Esophagus squamous epithelium (tissue), 5 donors: ENCODE results near the gene PSMG4. TPM values are rescaled to one million over a fixed set of nuclear protein-coding genes. Genes with fewer than 3 reads are reported as not detected.

ENCODE experiments used
- DNase-seq: peaks from one replicate; lab custom pipeline; 2025; lab: John Stamatoyannopoulos, UW
- H3K27ac ChIP-seq, 4 donors: fragments of 200-600 bp; sonication (generic); one replicate each; pipeline ENCODE4 v1.5.1; 2016 to 2019; ENCODE audit warnings: mild to moderate bottlenecking in 1 of 4
- H3K27me3 ChIP-seq, 4 donors: fragments of 200-600 bp; sonication (generic); 1 replicate in 3 of 4; 2 replicates in 1 of 4; pipeline versions ENCODE4 v1.5.1 to v1.6.0; 2017 to 2021; ENCODE audit warnings: antibody characterized with exemption in 1 of 4
- H3K36me3 ChIP-seq, 3 donors: fragments of 200-600 bp; sonication (generic); one replicate each; pipeline ENCODE4 v1.5.1; 2016 to 2019
- H3K4me1 ChIP-seq, 3 donors: fragments of 200-600 bp; sonication (generic); one replicate each; pipeline ENCODE4 v1.5.1; 2017 to 2019
- H3K4me3 ChIP-seq, 4 donors: fragments of 200-600 bp; sonication (generic); 1 replicate in 3 of 4; 2 replicates in 1 of 4; pipeline ENCODE4 v1.5.1; 2016 to 2019; ENCODE audit warnings: mild to moderate bottlenecking in 2 of 4, moderate library complexity in 1 of 4
- H3K9me3 ChIP-seq, 3 donors: fragments of 200-600 bp; sonication (generic); one replicate each; pipeline ENCODE4 v1.5.1; 2016 to 2019
- CTCF ChIP-seq, 6 experiments: fragments of 450-650 bp in 4 of 6; fragments of 200-600 bp in 2 of 6; sonication (generic) in 2 of 6; IDR thresholded peaks; one replicate each; pipeline ENCODE4 v1.5.1; 2016 to 2019; ENCODE audit warnings: antibody characterized with exemption in 6 of 6, mild to moderate bottlenecking in 4 of 6, moderate library complexity in 4 of 6
- POLR2A ChIP-seq, 4 donors: fragments of 450-650 bp; IDR thresholded peaks; one replicate each; pipeline ENCODE4 v1.6.1; 2017; ENCODE audit warnings: antibody characterized with exemption in 4 of 4, mild to moderate bottlenecking in 4 of 4, moderate library complexity in 3 of 4
- WGBS, 2 donors: methylation state at CpG; one replicate each; pipeline ENCODE4 v1.1.5; 2018; 5-methylcytosine and 5-hydroxymethylcytosine counted together
- intact Hi-C: fragments of 100-400 bp; cut with DNase I; formaldehyde crosslinking; loops from one replicate; pipeline ENCODE4 v1.15.0; 2022
- total RNA-seq, 4 donors: library from RNA; depleted of rRNA; stranded (reverse); fragments of >200 nt; gene quantifications; one replicate each; pipeline ENCODE4 v1.1.0, GENCODE V29; 2016
- donor health status: DM: yes; HTN: yes; CAD: no.

PSMG4 gene
- total RNA-seq, 4 donors from 2014 or later = 9.4 to 36.0 (median 14.9) TPM

- H3K36me3 ChIP-seq = peaks cover 8 to 47% (median 10%) of the 10 kb centered on the region in 3 donors
- intact Hi-C loops = no loop called here
- no peak overlapping the region for H3K4me3 ChIP-seq
- no peaks in the 10 kb centered on the region for H3K27me3 ChIP-seq
- DNase-seq = no peak
- H3K27ac ChIP-seq = peak overlapping the region in 2 of 4 donors; percentile 32 to 52
- TF ChIP-seq CTCF (IDR thresholded peaks at IDR 0.05) = no peak
- TF ChIP-seq POLR2A (IDR thresholded peaks at IDR 0.05) = no peak
- 58 to 87% methylated on average over 1 to 3 of the region's 3 CpGs for WGBS, 2 donors
- peaks cover 23 to 79% (median 40%) of the 10 kb centered on the region in 3 donors for H3K4me1 ChIP-seq
- H3K9me3 ChIP-seq = no peaks in the 10 kb centered on the region
Measured at GRCh38 chr6:3264356-3264755, 5.6 kb downstream of the PSMG4 start.

GRCh38 chr6:3265671-3266070 lies 6.9 kb downstream of the PSMG4 start:
- Histone ChIP-seq H3K27ac (peak overlapping the region in 1 of 4 donors; percentile 48), H3K4me1 (peaks cover 15 to 70% (median 31%) of the 10 kb centered on the region in 3 donors), H3K36me3 (peaks cover 8 to 60% (median 10%) of the 10 kb centered on the region in 3 donors), H3K27me3 (no peaks in the 10 kb centered on the region), H3K4me3 (no peak overlapping the region), H3K9me3 (no peaks in the 10 kb centered on the region)
- TF ChIP-seq CTCF (IDR thresholded peaks at IDR 0.05) (no peak), POLR2A (IDR thresholded peaks at IDR 0.05) (no peak)
- intact Hi-C loops = no loop called here
- 43 to 46% methylated on average over 8 to 9 of the region's 9 CpGs for whole genome bisulfite sequencing, 2 donors
- DNase-seq = no peak

GRCh38 chr6:3266170-3266569 lies 7.4 kb downstream of the PSMG4 start:
- Histone ChIP-seq H3K36me3 (peaks cover 8 to 65% (median 12%) of the 10 kb centered on the region in 3 donors), H3K27me3 (no peaks in the 10 kb centered on the region), H3K9me3 (no peaks in the 10 kb centered on the region), H3K4me1 (peaks cover 10 to 65% (median 28%) of the 10 kb centered on the region in 3 donors), H3K4me3 (no peak overlapping the region), H3K27ac (peak overlapping the region in 1 of 4 donors; percentile 13)
- WGBS, 2 donors = 33 to 56% methylated on average over 3 to 4 of the region's 9 CpGs
- no peak for DNase-seq
- TF ChIP-seq POLR2A (IDR thresholded peaks at IDR 0.05) = no peak
- no peak for TF ChIP-seq CTCF (IDR thresholded peaks at IDR 0.05)
- intact Hi-C loops = no loop called here

- 62 to 70% methylated on average over 3 to 4 of the region's 5 CpGs for WGBS, 2 donors
- peaks cover 15 to 75% (median 22%) of the 10 kb centered on the region in 3 donors for H3K36me3 ChIP-seq
Measured at GRCh38 chr6:3267162-3267561, 8.4 kb downstream of the PSMG4 start.

More at GRCh38 chr6:3267162-3267561, 8.4 kb downstream of the PSMG4 start:
- Histone ChIP-seq H3K4me3 (no peak overlapping the region), H3K9me3 (no peaks in the 10 kb centered on the region), H3K27me3 (no peaks in the 10 kb centered on the region), H3K4me1 (peaks cover under 1 to 55% (median 18%) of the 10 kb centered on the region in 3 donors), H3K27ac (peak overlapping the region in 2 of 4 donors; percentile 26 to 30)
- no peak for DNase-seq
- TF ChIP-seq CTCF (IDR thresholded peaks at IDR 0.05) (no peak), POLR2A (IDR thresholded peaks at IDR 0.05) (no peak)
- intact Hi-C loops = no loop called here
